ENCODE data around the gene GNL3.

DNA sequence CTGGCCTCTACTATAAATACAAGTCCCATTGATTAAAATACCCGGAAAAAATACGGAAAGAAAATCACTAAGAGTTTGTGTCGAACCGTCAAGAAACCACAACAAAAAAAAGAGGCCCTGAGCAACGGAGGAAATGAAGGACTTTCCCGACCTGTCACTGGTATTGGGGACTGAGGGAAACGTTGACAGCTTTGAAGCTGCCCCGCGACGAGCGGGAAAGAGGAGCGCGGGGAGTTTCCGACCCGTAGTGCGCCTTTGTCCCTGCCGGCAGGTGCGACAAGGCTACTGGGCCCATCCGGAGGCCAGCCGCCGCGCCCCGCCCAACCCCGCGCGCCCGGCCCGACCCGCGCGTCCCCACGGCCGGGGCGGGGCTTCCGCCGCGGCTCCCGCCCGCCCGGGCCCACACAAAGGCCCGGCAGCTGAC, 535 bp upstream of the GNL3 start:
- TF ChIP-seq RAD21 (IDR thresholded peaks at IDR 0.05 in 1 of 2, conservative IDR thresholded peaks at IDR 0.05 in 1 of 2; ENCODE audit: low read depth in 2 of 2, low read length in 2 of 2) (no peak), CTCF (IDR thresholded peaks at IDR 0.05; ENCODE audit: control extremely low read depth in 1 of 3, insufficient read depth in 1 of 3, low read depth in 1 of 3, low read length in 3 of 3) (no peak), JUND (IDR thresholded peaks at IDR 0.05; ENCODE audit: low read length) (no peak), BACH1 (IDR thresholded peaks at IDR 0.05; ENCODE audit: low read length) (no peak), POLR2AphosphoS5 (IDR thresholded peaks at IDR 0.05; ENCODE audit: low read depth, low read length) (no peak), SP1 (IDR thresholded peaks at IDR 0.05; ENCODE audit: low read depth, low read length) (no peak), RFX5 (IDR thresholded peaks at IDR 0.05; ENCODE audit: borderline replicate concordance, low read depth, low read length) (no peak), CHD2 (IDR thresholded peaks at IDR 0.05; ENCODE audit: low read length) (no peak)

All from H1 (cell line).